Measurements from ENCODE around the gene CSN2. TPM values are rescaled to one million over a fixed set of nuclear protein-coding genes. Genes with fewer than 3 reads are reported as not detected.

Gene CSN2
- total RNA-seq, 1 donor from 2014 or later, result not detected

GRCh38 chr4:69995526-69996016 lies 30.0 kb upstream of the CSN2 start, which contains the start of gene STATH:
STATH (plus strand) TSS chr4:69995966; CDS start chr4:69998438, 2,472 bp downstream.
- no peak for DNase-seq (ENCODE audit: extremely low spot score, unreplicated experiment)

GRCh38 chr4:69994782-69995181 lies 29.3 kb upstream of the CSN2 start:
- H3K27ac Mint-ChIP-seq (ENCODE audit: unreplicated experiment), result no peak overlapping the region
- no peaks in the 10 kb centered on the region for H3K9me3 Mint-ChIP-seq (ENCODE audit: unreplicated experiment)
- H3K4me3 Mint-ChIP-seq (ENCODE audit: unreplicated experiment), result no peak overlapping the region
- no peaks in the 10 kb centered on the region for H3K4me1 Mint-ChIP-seq (ENCODE audit: unreplicated experiment)
- H3K27me3 Mint-ChIP-seq (ENCODE audit: unreplicated experiment), result peaks cover 15% of the 10 kb centered on the region
- DNase-seq (ENCODE audit: extremely low spot score, unreplicated experiment), result no peak
- no peak for TF ChIP-seq CTCF (IDR thresholded peaks at IDR 0.05)
- H3K36me3 Mint-ChIP-seq (ENCODE audit: unreplicated experiment), result no peaks in the 10 kb centered on the region

More at GRCh38 chr4:69995526-69996016, 30.0 kb upstream of the CSN2 start, which contains the start of gene STATH:
- Mint-ChIP-seq H3K4me1 (ENCODE audit: unreplicated experiment) (no peaks in the 10 kb centered on the region), H3K27me3 (ENCODE audit: unreplicated experiment) (peaks cover 15% of the 10 kb centered on the region), H3K9me3 (ENCODE audit: unreplicated experiment) (no peaks in the 10 kb centered on the region), H3K36me3 (ENCODE audit: unreplicated experiment) (no peaks in the 10 kb centered on the region), H3K27ac (ENCODE audit: unreplicated experiment) (no peak within 1 kb of the TSS), H3K4me3 (ENCODE audit: unreplicated experiment) (no peak within 1 kb of the TSS)
- no peak for TF ChIP-seq CTCF (IDR thresholded peaks at IDR 0.05)

- Mint-ChIP-seq H3K4me1 (ENCODE audit: unreplicated experiment) (no peaks in the 10 kb centered on the region), H3K36me3 (ENCODE audit: unreplicated experiment) (no peaks in the 10 kb centered on the region), H3K27me3 (ENCODE audit: unreplicated experiment) (peaks cover 14% of the 10 kb centered on the region), H3K4me3 (ENCODE audit: unreplicated experiment) (no peak overlapping the region), H3K9me3 (ENCODE audit: unreplicated experiment) (no peaks in the 10 kb centered on the region), H3K27ac (ENCODE audit: unreplicated experiment) (no peak overlapping the region)
- no peak for TF ChIP-seq CTCF (IDR thresholded peaks at IDR 0.05)
- DNase-seq (ENCODE audit: extremely low spot score, unreplicated experiment), result no peak
Measured at GRCh38 chr4:69991016-69991415, 25.5 kb upstream of the CSN2 start.

- no peak for DNase-seq (ENCODE audit: extremely low spot score, unreplicated experiment)
- no peaks in the 10 kb centered on the region for H3K9me3 Mint-ChIP-seq (ENCODE audit: unreplicated experiment)
- H3K4me1 Mint-ChIP-seq (ENCODE audit: unreplicated experiment), result no peaks in the 10 kb centered on the region
- H3K4me3 Mint-ChIP-seq (ENCODE audit: unreplicated experiment), result no peak overlapping the region
- H3K27me3 Mint-ChIP-seq (ENCODE audit: unreplicated experiment), result peaks cover 12% of the 10 kb centered on the region
- no peak overlapping the region for H3K27ac Mint-ChIP-seq (ENCODE audit: unreplicated experiment)
- H3K36me3 Mint-ChIP-seq (ENCODE audit: unreplicated experiment), result no peaks in the 10 kb centered on the region
- no peak for TF ChIP-seq CTCF (IDR thresholded peaks at IDR 0.05)
Measured at GRCh38 chr4:69986663-69987062, 21.1 kb upstream of the CSN2 start.

GRCh38 chr4:69984030-69984443 lies 18.5 kb upstream of the CSN2 start:
- no peaks in the 10 kb centered on the region for H3K36me3 Mint-ChIP-seq (ENCODE audit: unreplicated experiment)
- H3K9me3 Mint-ChIP-seq (ENCODE audit: unreplicated experiment), result no peaks in the 10 kb centered on the region
- H3K4me3 Mint-ChIP-seq (ENCODE audit: unreplicated experiment), result no peak overlapping the region
- TF ChIP-seq CTCF (IDR thresholded peaks at IDR 0.05), result no peak
- no peaks in the 10 kb centered on the region for H3K4me1 Mint-ChIP-seq (ENCODE audit: unreplicated experiment)
- no peak overlapping the region for H3K27ac Mint-ChIP-seq (ENCODE audit: unreplicated experiment)
- no peak for DNase-seq (ENCODE audit: extremely low spot score, unreplicated experiment)
- H3K27me3 Mint-ChIP-seq (ENCODE audit: unreplicated experiment), result peaks cover 4% of the 10 kb centered on the region
